GM12892 (cell line): Measurements from ENCODE around the gene CCNE1.
"Not testable (repeated sequence)": the region's sequence is repeated elsewhere in the genome, so short reads cannot be mapped to it uniquely, and the experiment has no call there.

Experiments used
- DNase-seq: peaks from one replicate; pipeline ENCODE4 v3.0.0; 2011; ENCODE audit not compliant: insufficient read length
- FAIRE-seq: peaks from 2 replicates; lab custom pipeline; 2011; peaks lifted over from hg19 to GRCh38; lab: Jason Lieb, UNC
- POLR2A ChIP-seq: IDR thresholded peaks from 2 replicates; pipeline ENCODE4 v1.6.1; 2011; ENCODE audit warnings: low read depth, low read length, control low read depth
- POLR2AphosphoS5 ChIP-seq: IDR thresholded peaks from 2 replicates; pipeline ENCODE4 v1.6.1; 2011; ENCODE audit warnings: low read depth, low read length, control low read depth
- TAF1 ChIP-seq: IDR thresholded peaks from 2 replicates; pipeline ENCODE4 v1.6.1; 2011; ENCODE audit warnings: low read depth, mild to moderate bottlenecking, control low read depth, low read length, borderline replicate concordance

The CCNE1 gene

GRCh38 chr19:29809795-29810503 lies 1.8 kb upstream of the CCNE1 start:
- FAIRE-seq (no peak), DNase-seq (no peak)
- TF ChIP-seq POLR2A (no peak), POLR2AphosphoS5 (no peak), TAF1 (no peak)

- FAIRE-seq (peak; percentile 44), DNase-seq (no peak)
- no peak for TF ChIP-seq TAF1
- no peak for TF ChIP-seq POLR2A
- TF ChIP-seq POLR2AphosphoS5: no peak
Observed at GRCh38 chr19:29810504-29810871, 1.3 kb upstream of the CCNE1 start.

- DNase-seq: no peak
- no peak for TF ChIP-seq POLR2AphosphoS5
- no peak for TF ChIP-seq TAF1
- TF ChIP-seq POLR2A: no peak
- FAIRE-seq: no peak
Observed at GRCh38 chr19:29812080-29812880, 489 bp downstream of the CCNE1 start.

DNA sequence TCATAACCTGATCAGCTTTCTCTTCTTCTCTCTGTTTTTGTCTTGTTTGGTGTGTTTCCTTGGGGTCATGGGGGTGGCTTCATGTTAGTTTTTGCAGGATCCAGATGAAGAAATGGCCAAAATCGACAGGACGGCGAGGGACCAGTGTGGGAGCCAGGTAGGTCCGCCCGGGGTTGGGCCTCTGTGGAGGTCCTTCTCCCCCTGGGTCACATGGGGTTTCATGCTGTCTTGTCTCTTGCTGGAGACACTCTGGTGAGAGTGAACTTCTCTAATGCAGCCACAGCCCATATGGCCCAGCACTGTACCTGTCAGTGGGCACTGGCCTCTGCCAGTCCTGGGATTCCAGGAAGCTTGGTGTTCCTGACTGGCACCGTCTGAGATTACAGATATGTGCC lies 1.1 kb downstream of the CCNE1 start:
- TF ChIP-seq POLR2A: no peak
- TF ChIP-seq POLR2AphosphoS5: no peak
- no peak for TF ChIP-seq TAF1
- no peak for DNase-seq
- FAIRE-seq: peak; percentile 9

DNA sequence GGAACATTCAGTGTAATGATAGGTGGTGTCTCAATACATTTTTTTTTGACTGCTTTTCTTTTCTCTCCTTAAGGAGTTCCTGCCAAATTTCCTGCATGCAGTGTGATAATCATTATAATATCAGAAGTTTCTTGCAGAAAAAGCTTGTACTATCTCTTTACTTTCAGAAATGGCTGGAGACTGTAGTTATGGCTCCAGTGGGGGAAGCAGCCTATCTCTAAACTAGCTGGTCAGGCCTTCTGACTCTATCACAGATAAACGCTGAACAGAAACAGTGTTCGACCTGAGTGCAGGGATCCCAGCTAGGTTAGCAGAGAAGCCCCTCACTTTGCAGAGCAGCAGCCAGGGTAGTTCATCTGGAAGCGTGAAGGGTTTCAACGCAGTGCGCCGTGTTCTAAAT lies 1.9 kb downstream of the CCNE1 start:
- FAIRE-seq: no peak

GRCh38 chr19:29815231-29815630 lies 3.4 kb downstream of the CCNE1 start:
- no peak for DNase-seq
- FAIRE-seq: no peak
- no peak for TF ChIP-seq POLR2A
- no peak for TF ChIP-seq TAF1
- TF ChIP-seq POLR2AphosphoS5: no peak

More for the DNA sequence above, 1.9 kb downstream of the CCNE1 start:
- no peak for TF ChIP-seq POLR2A
- no peak for TF ChIP-seq TAF1
- TF ChIP-seq POLR2AphosphoS5: no peak
- no peak for DNase-seq

- FAIRE-seq: no peak
- no peak for DNase-seq
- TF ChIP-seq POLR2A (no peak), POLR2AphosphoS5 (no peak), TAF1 (no peak)
Observed at GRCh38 chr19:29817316-29817715, 5.5 kb downstream of the CCNE1 start.

GRCh38 chr19:29819300-29819699 lies 7.5 kb downstream of the CCNE1 start:
- no peak for TF ChIP-seq POLR2AphosphoS5
- no peak for TF ChIP-seq POLR2A
- no peak for TF ChIP-seq TAF1
- DNase-seq (no peak), FAIRE-seq (no peak)

DNA sequence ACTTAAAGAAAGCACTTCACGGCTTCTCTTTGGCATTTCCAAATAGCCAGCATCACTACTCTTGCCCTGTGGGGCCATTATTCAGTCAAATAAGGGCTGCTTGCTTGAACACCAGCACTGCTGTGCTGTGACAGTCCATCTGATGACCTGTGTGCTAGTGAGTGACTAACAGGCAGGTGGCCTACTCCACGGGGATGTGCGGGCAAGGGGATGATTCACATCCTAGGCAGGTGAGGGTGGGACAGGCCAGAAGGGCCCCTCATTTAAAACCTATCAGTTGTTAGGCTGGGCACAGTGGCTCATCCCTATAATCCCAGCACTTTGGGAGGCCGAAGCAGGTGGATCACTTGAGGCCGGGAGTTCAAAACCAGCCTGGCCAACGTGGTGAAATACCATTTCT lies 8.2 kb downstream of the CCNE1 start:
- FAIRE-seq (no peak), DNase-seq (no peak)
- TF ChIP-seq POLR2AphosphoS5 (no peak), TAF1 (no peak), POLR2A (no peak)

DNA sequence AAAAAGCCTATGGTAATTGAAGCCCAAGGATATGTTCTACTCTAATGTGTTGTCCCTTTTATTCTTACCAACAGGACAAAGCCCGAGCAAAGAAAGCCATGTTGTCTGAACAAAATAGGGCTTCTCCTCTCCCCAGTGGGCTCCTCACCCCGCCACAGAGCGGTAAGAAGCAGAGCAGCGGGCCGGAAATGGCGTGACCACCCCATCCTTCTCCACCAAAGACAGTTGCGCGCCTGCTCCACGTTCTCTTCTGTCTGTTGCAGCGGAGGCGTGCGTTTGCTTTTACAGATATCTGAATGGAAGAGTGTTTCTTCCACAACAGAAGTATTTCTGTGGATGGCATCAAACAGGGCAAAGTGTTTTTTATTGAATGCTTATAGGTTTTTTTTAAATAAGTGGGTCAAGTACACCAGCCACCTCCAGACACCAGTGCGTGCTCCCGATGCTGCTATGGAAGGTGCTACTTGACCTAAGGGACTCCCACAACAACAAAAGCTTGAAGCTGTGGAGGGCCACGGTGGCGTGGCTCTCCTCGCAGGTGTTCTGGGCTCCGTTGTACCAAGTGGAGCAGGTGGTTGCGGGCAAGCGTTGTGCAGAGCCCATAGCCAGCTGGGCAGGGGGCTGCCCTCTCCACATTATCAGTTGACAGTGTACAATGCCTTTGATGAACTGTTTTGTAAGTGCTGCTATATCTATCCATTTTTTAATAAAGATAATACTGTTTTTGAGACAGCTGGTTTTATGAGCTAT lies 12.0 kb downstream of the CCNE1 start:
- TF ChIP-seq POLR2A (no peak), TAF1 (no peak), POLR2AphosphoS5 (no peak)
- DNase-seq (no peak), FAIRE-seq (no peak)

DNA sequence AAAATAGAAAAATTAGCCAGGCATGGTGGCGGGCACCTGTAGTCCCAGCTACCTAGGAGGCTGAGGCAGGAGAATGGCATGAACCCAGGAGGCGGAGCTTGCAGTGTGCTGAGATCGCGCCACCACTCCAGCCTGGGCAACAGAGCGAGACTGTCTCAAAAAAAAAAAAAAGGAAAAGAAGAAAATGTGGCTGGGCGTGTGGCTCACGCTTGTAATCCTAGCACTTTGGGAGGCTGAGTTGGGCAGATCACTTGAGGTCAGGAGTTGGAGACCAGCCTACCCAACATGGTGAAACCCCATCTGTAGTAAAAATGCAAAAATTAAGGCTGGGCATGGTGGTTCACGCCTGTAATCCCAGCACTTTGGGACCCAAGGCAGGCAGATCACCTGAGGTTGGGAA lies 13.5 kb downstream of the CCNE1 start:
- not testable (repeated sequence) for FAIRE-seq

DNA sequence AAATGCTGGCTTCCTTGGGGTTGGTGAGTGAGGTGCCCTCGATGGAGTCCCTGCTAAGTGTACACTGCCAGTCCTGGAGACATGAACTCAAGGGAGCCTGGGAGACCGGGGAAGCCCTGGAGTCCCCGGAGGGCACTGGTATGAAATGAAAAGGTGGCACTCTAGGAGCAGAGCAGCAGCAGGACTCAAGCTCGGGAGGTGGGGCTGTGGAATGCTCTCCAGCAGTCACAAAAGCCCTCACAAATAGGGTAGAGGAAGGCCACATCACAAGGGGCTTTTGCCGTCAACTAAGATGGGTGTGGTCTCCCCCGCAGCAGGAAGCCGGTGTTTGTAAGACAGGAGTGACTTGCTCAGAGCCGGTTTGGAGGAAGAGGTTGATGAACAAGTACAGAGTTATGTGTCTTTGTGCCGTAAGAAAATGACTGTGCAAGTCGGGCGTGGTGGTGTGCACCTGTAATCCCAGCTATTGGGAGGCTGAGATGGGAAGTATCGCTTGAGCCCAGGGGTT lies 19.3 kb downstream of the CCNE1 start:
- no peak for TF ChIP-seq POLR2AphosphoS5
- no peak for TF ChIP-seq POLR2A
- no peak for TF ChIP-seq TAF1

More for the DNA sequence above, 13.5 kb downstream of the CCNE1 start:
- DNase-seq: not testable (repeated sequence)

More for the DNA sequence above, 19.3 kb downstream of the CCNE1 start:
- DNase-seq (no peak), FAIRE-seq (no peak)
